Measurements from ENCODE around the gene CARTPT. TPM values are rescaled to one million over a fixed set of nuclear protein-coding genes. Genes with fewer than 3 reads are reported as not detected.

Gene CARTPT
- total and polyA plus RNA-seq, 10 of the 15 experiments (the other 5 are each of a cell fraction or from before 2014, with no cell fraction given): not detected

DNA sequence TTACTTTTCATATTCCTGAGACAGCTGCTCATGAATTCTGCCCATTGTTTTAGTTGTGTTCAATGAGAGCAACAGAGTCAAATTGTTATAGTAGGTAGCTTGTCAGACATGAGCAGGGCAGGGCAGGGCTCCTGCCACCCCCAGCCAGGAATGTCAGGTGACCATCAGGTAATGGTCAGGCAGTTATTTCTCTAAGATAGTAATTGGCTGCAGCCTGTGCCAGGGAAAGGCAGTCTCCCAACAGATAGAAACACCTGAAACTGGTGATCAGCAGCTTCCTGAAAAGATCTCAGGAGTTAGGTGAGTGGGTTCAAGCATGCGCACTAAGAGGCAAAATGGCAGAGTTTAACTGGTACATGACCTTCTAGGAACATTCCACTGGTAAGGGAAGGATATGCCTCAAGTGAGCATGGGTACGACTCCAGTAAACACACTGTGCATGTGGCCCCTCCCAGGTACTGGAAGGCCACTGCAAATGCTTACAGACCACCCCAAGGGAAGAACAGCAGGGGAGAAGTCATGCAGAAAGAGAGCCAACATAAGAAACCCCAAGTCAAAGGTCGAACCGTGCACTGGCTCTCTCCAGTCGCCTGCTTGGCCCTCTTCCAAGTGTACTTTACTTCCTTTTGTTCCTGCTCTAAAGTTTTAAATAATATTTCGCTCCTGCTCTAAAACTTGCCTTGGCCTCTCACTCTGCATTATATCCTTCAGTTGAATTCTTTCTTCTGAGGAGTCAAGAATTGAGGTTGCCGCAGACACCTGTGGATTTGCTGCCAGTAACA, 25.1 kb downstream of the CARTPT start:
- no peak for FAIRE-seq
- Histone ChIP-seq H3K79me2 (ENCODE audit: control insufficient read depth, insufficient read depth, low read length) (no peaks in the 10 kb centered on the region), H3K27ac (ENCODE audit: control insufficient read depth, insufficient read depth) (no peak overlapping the region), H3K27me3 (replicated peaks in 1 of 2; ENCODE audit: control insufficient read depth in 2 of 2, insufficient read depth in 2 of 2, low read length in 1 of 2) (no peaks in the 10 kb centered on the region), H4K20me1 (ENCODE audit: control insufficient read depth, insufficient read depth) (no peaks in the 10 kb centered on the region), H3K4me3 (no peak overlapping the region), H2AFZ (ENCODE audit: control insufficient read depth, low read depth, low read length) (no peak overlapping the region), H3K9me3 (replicated peaks; ENCODE audit: control insufficient read depth, insufficient read depth, low read length) (peaks cover 3% of the 10 kb centered on the region; the same call in 2 of the 3 replicates), H3K4me1 (ENCODE audit: control insufficient read depth, insufficient read depth, low read length) (peaks cover 10% of the 10 kb centered on the region), H3K36me3 (ENCODE audit: control insufficient read depth in 2 of 2, insufficient read depth in 2 of 2, low read length in 1 of 2) (no peaks in the 10 kb centered on the region), H3K4me2 (ENCODE audit: control insufficient read depth, insufficient read depth) (no peak overlapping the region), H3K9ac (ENCODE audit: control insufficient read depth, insufficient read depth, low read length) (no peak overlapping the region)
- in situ Hi-C loops (cut with MboI) (no loop called here), intact Hi-C loops (cut with micrococcal nuclease; ENCODE audit: unreplicated experiment) (no loop called here)
- WGBS (ENCODE audit: insufficient coverage, insufficient replicate concordance, low lambda C conversion rate, missing lambda C conversion rate): 84% methylated on average over 7 of the region's 7 CpGs
- no peak for ATAC-seq
- TF ChIP-seq CHD1 (IDR thresholded peaks at IDR 0.05; ENCODE audit: low read depth, low read length): no peak
- TF ChIP-seq TARDBP (IDR thresholded peaks at IDR 0.05; ENCODE audit: borderline replicate concordance): no peak
- TF ChIP-seq EGR1 (IDR thresholded peaks at IDR 0.05; ENCODE audit: borderline replicate concordance in 1 of 2, low read depth in 2 of 2, low read length in 2 of 2): no peak
- TF ChIP-seq, protein P1, sequence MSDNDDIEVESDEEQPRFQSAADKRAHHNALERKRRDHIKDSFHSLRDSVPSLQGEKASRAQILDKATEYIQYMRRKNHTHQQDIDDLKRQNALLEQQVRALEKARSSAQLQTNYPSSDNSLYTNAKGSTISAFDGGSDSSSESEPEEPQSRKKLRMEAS (IDR thresholded peaks at IDR 0.05; ENCODE audit: low read depth, low read length): no peak
- DNase-seq (ENCODE audit: low read depth, low spot score): no peak
- ChIA-PET POLR2A (no interaction called here), RAD21 (ENCODE audit: unreplicated experiment) (no interaction called here), CTCF (no interaction called here), SMC1A (ENCODE audit: uncharacterized antibody, unreplicated experiment) (interaction anchor here (0.8 kb wide), 1 partner anchor 59 kb away, joined by 3 read pairs; no protein-coding TSS in a partner anchor)
- no TSS peak for BruUV-seq (replicated peaks)

DNA sequence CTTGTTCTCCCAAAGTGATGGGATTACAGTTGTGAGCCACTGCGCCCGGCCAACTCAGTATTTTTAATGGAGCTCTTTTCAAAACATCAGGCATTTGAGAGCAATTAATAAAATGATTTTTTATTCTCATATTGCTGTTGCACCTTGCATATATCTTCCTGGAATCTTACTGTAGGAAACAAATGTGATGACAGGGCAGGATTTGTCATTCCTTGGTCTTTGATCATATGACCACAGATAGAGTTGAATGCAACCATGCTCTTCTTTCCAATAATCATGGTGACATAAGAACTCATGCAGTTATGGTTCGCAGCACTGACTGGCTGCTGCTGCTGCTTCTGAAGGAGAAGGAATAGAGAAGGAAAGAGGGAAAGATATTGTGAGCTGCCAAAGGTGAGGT, 28.1 kb downstream of the CARTPT start:
- BruUV-seq (replicated peaks): no TSS peak
- FAIRE-seq (no peak), ATAC-seq (no peak), DNase-seq (ENCODE audit: low read depth, low spot score) (no peak)
- no peaks in the 10 kb centered on the region for H4K20me1 ChIP-seq (ENCODE audit: control insufficient read depth, insufficient read depth)
- no peak overlapping the region for H3K4me3 ChIP-seq
- H3K9me3 ChIP-seq (replicated peaks; ENCODE audit: control insufficient read depth, insufficient read depth, low read length): no peaks in the 10 kb centered on the region
- no peak overlapping the region for H3K9ac ChIP-seq (ENCODE audit: control insufficient read depth, insufficient read depth, low read length)
- ChIA-PET CTCF (interaction anchor here (1.1 kb wide), 1 partner anchor 8 kb away, joined by 3 read pairs; no protein-coding TSS in a partner anchor), RAD21 (ENCODE audit: unreplicated experiment) (no interaction called here), SMC1A (ENCODE audit: uncharacterized antibody, unreplicated experiment) (no interaction called here), POLR2A (no interaction called here)
- H3K27ac ChIP-seq (ENCODE audit: control insufficient read depth, insufficient read depth): no peak overlapping the region
- H3K27me3 ChIP-seq (replicated peaks in 1 of 2; ENCODE audit: control insufficient read depth in 2 of 2, insufficient read depth in 2 of 2, low read length in 1 of 2): no peaks in the 10 kb centered on the region
- in situ Hi-C loops (cut with MboI): no loop called here
- no peak overlapping the region for H3K4me2 ChIP-seq (ENCODE audit: control insufficient read depth, insufficient read depth)
- intact Hi-C loops (cut with micrococcal nuclease; ENCODE audit: unreplicated experiment): no loop called here
- no peaks in the 10 kb centered on the region for H3K4me1 ChIP-seq (ENCODE audit: control insufficient read depth, insufficient read depth, low read length)
- 91% methylated on average over 3 of the region's 3 CpGs for WGBS (ENCODE audit: insufficient coverage, insufficient replicate concordance, low lambda C conversion rate, missing lambda C conversion rate)
- H3K79me2 ChIP-seq (ENCODE audit: control insufficient read depth, insufficient read depth, low read length): no peaks in the 10 kb centered on the region
- TF ChIP-seq SMC3 (IDR thresholded peaks at IDR 0.05; ENCODE audit: borderline replicate concordance, low read length) (no peak), ATF7 (IDR thresholded peaks at IDR 0.05; ENCODE audit: low read depth) (no peak), TCF3 (IDR thresholded peaks at IDR 0.05; ENCODE audit: borderline replicate concordance, insufficient read depth, low read depth, low read length) (no peak), JUND (IDR thresholded peaks at IDR 0.05; ENCODE audit: low read depth, low read length) (no peak)
- TF ChIP-seq, protein P2, sequence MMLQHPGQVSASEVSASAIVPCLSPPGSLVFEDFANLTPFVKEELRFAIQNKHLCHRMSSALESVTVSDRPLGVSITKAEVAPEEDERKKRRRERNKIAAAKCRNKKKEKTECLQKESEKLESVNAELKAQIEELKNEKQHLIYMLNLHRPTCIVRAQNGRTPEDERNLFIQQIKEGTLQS (IDR thresholded peaks at IDR 0.05; ENCODE audit: borderline replicate concordance, extremely low read depth, low read depth, low read length): no peak
- no peaks in the 10 kb centered on the region for H3K36me3 ChIP-seq (ENCODE audit: control insufficient read depth in 2 of 2, insufficient read depth in 2 of 2, low read length in 1 of 2)
- no peak overlapping the region for H2AFZ ChIP-seq (ENCODE audit: control insufficient read depth, low read depth, low read length)

Measured in GM12878 (cell line).